GM12878 (cell line): ENCODE results near the gene COL15A1. TPM values are rescaled to one million over a fixed set of nuclear protein-coding genes. Genes with fewer than 3 reads are reported as not detected.

ENCODE experiments used
- ATAC-seq: fragments of 200-7000 bp; cut with Tn5 transposase; 3 replicates; pipeline ENCODE4 v1.9.1; 2020; ENCODE audit warnings: mild to moderate bottlenecking, moderate library complexity
- BruUV-seq: library from RNA; stranded (reverse); fragments of 400-500 nt; replicated peaks from 2 replicates; lab custom pipeline; 2021; lab: Mats Ljungman, UMichigan
- CTCF ChIA-PET: fragments of 300-600 bp; sonication (Branson Sonifier 250); formaldehyde crosslinking; extraction: SDS; loops from one replicate; lab custom pipeline; 2021; ENCODE audit warnings: inconsistent platforms; lab: Yijun Ruan, JAX
- POLR2A ChIA-PET: fragments of 350-600 bp; formaldehyde crosslinking; extraction: SDS; loops from one replicate; lab custom pipeline; 2021; ENCODE audit warnings: inconsistent platforms; lab: Charles Lee
- RAD21 ChIA-PET: fragments of 300-600 bp; sonication (Branson Sonifier 250); formaldehyde crosslinking; loops from one replicate; lab custom pipeline; 2023; ENCODE audit warnings: antibody characterized with exemption; ENCODE audit not compliant: unreplicated experiment; lab: Charles Lee
- SMC1A ChIA-PET: fragments of 300-600 bp; sonication (Branson Sonifier 250); formaldehyde crosslinking; loops from one replicate; lab custom pipeline; 2023; ENCODE audit not compliant: unreplicated experiment, uncharacterized antibody; lab: Charles Lee
- DNase-seq: peaks from one replicate; pipeline ENCODE4 v3.0.0-alpha.2; 2011; ENCODE audit warnings: low read depth, low spot score
- FAIRE-seq: peaks from 3 replicates; lab custom pipeline; 2011; peaks lifted over from hg19 to GRCh38; lab: Jason Lieb, UNC
- H2AFZ ChIP-seq: 2 replicates; pipeline ENCODE4 v1.6.0; 2011; ENCODE audit warnings: low read depth, low read length, control low read depth; ENCODE audit not compliant: control insufficient read depth
- H3K27ac ChIP-seq: 2 replicates; pipeline ENCODE4 v1.5.1; 2011; ENCODE audit warnings: control low read depth; ENCODE audit not compliant: control insufficient read depth, insufficient read depth
- H3K27me3 ChIP-seq, 2 experiments: replicated peaks in 1 of 2; 2 replicates each; pipeline versions ENCODE4 v1.6.0 to v1.6.1; 2011; ENCODE audit warnings: low read length in 1 of 2; ENCODE audit not compliant: control insufficient read depth in 2 of 2, insufficient read depth in 2 of 2
- H3K36me3 ChIP-seq, 2 experiments: 2 replicates each; pipeline ENCODE4 v1.5.1; 2011; ENCODE audit warnings: low read length in 1 of 2; ENCODE audit not compliant: control insufficient read depth in 2 of 2, insufficient read depth in 2 of 2
- H3K4me1 ChIP-seq: 2 replicates; pipeline ENCODE4 v1.6.1; 2011; ENCODE audit warnings: mild to moderate bottlenecking, low read length, moderate library complexity, mixed read lengths; ENCODE audit not compliant: control insufficient read depth, insufficient read depth
- H3K4me2 ChIP-seq: 2 replicates; pipeline ENCODE4 v1.6.0; 2011; ENCODE audit warnings: control low read depth; ENCODE audit not compliant: control insufficient read depth, insufficient read depth
- H3K4me3 ChIP-seq: fragments of 200-600 bp; sonication (generic); 2 replicates; pipeline ENCODE4 v1.5.1; 2016
- H3K79me2 ChIP-seq: 2 replicates; pipeline ENCODE4 v1.6.0; 2011; ENCODE audit warnings: low read length; ENCODE audit not compliant: control insufficient read depth, insufficient read depth
- H3K9ac ChIP-seq: 2 replicates; pipeline ENCODE4 v1.8.0; 2011; ENCODE audit warnings: low read length, control low read depth, mixed read lengths; ENCODE audit not compliant: control insufficient read depth, insufficient read depth
- H3K9me3 ChIP-seq: replicated peaks from 3 replicates; pipeline ENCODE4 v1.5.1; 2011; ENCODE audit warnings: mild to moderate bottlenecking, low read length; ENCODE audit not compliant: control insufficient read depth, insufficient read depth
- H4K20me1 ChIP-seq: 2 replicates; pipeline ENCODE4 v1.6.0; 2011; ENCODE audit not compliant: control insufficient read depth, insufficient read depth
- ATF7 ChIP-seq: fragments of 450-650 bp; IDR thresholded peaks from 2 replicates; pipeline ENCODE4 v1.6.1; 2016; ENCODE audit warnings: low read depth, mild to moderate bottlenecking
- CBX3 ChIP-seq: fragments of 200-600 bp; sonication (generic); IDR thresholded peaks from 2 replicates; pipeline ENCODE4 v1.6.1; 2016; ENCODE audit warnings: low read depth, borderline replicate concordance
- CBX5 ChIP-seq: sonication (generic); IDR thresholded peaks from 2 replicates; pipeline ENCODE4 v1.6.1; 2016; ENCODE audit warnings: low read depth, moderate library complexity, mild to moderate bottlenecking, inconsistent platforms
- FOXK2 ChIP-seq: fragments of 450-650 bp; IDR thresholded peaks from 2 replicates; pipeline ENCODE4 v1.6.1; 2017; ENCODE audit warnings: mild to moderate bottlenecking, moderate library complexity
- GATAD2B ChIP-seq: fragments of 450-650 bp; conservative IDR thresholded peaks from 2 replicates; pipeline ENCODE4 v1.6.1; 2017; ENCODE audit warnings: low read depth, mild to moderate bottlenecking, moderate library complexity
- HDAC2 ChIP-seq: fragments of 200-600 bp; sonication (generic); IDR thresholded peaks from 2 replicates; pipeline ENCODE4 v1.6.1; 2017
- KLF5 ChIP-seq: fragments of 450-650 bp; IDR thresholded peaks from 2 replicates; pipeline ENCODE4 v1.6.1; 2014; ENCODE audit warnings: mild to moderate bottlenecking; ENCODE audit not compliant: partially characterized antibody
- NR2C1 ChIP-seq: fragments of 450-650 bp; IDR thresholded peaks from 2 replicates; pipeline ENCODE4 v1.6.1; 2017; ENCODE audit warnings: antibody characterized with exemption, mild to moderate bottlenecking, moderate library complexity
- PAX8 ChIP-seq: fragments of 450-650 bp; IDR thresholded peaks from 2 replicates; pipeline ENCODE4 v1.6.1; 2017; ENCODE audit warnings: mild to moderate bottlenecking, moderate library complexity
- RBBP5 ChIP-seq: fragments of 200-600 bp; sonication (generic); conservative IDR thresholded peaks from 2 replicates; pipeline ENCODE4 v1.6.1; 2016
- SMAD1 ChIP-seq: fragments of 450-650 bp; IDR thresholded peaks from 2 replicates; pipeline ENCODE4 v1.6.1; 2018; ENCODE audit warnings: mild to moderate bottlenecking, low read depth; ENCODE audit not compliant: partially characterized antibody
- STAT1 ChIP-seq: fragments of 450-650 bp; conservative IDR thresholded peaks from 2 replicates; pipeline ENCODE4 v1.6.1; 2014; ENCODE audit warnings: antibody characterized with exemption, mild to moderate bottlenecking
- TBL1XR1 ChIP-seq: IDR thresholded peaks from 2 replicates; pipeline ENCODE4 v1.6.1; 2012; ENCODE audit warnings: low read depth, low read length, improper control_type of control experiment
- ZBED1 ChIP-seq: IDR thresholded peaks from 2 replicates; pipeline ENCODE4 v1.6.1; 2016; ENCODE audit warnings: borderline replicate concordance
- WGBS: methylation state at CpG from one replicate; pipeline ENCODE4 v1.1.6; 2016; ENCODE audit warnings: low lambda C conversion rate; ENCODE audit not compliant: insufficient replicate concordance, insufficient coverage; ENCODE audit errors: missing lambda C conversion rate; 5-methylcytosine and 5-hydroxymethylcytosine counted together
- in situ Hi-C: fragments of 300-500 bp; cut with MboI; formaldehyde crosslinking; loops from 9 replicates; pipeline ENCODE4 v1.14.3; 2018; ENCODE audit warnings: mixed read lengths
- intact Hi-C: fragments of 100-400 bp; cut with micrococcal nuclease; formaldehyde crosslinking; loops from one replicate; pipeline ENCODE4 v1.14.2; 2022; ENCODE audit not compliant: unreplicated experiment
- polyA plus RNA-seq, 11 experiments: library from polyadenylated mRNA; depleted of rRNA in 4 of 11; unstranded in 6 of 11; stranded (reverse) in 5 of 11; fragments of >200 nt; fragmentation: Nextera tagmentation in 4 of 11; fragmentation: Illumina TruSeq in 1 of 11; extraction: Ambion mirVana in 4 of 11; extraction: Trizol in 1 of 11; gene quantifications; 1 replicate in 1 of 11; 2 replicates in 10 of 11; pipeline versions ENCODE4 v1.2.1 to v1.2.3, GENCODE V29; 2011 to 2016; ENCODE audit warnings: inconsistent platforms in 2 of 11, missing spikeins in 2 of 11, low read depth in 1 of 11
- total RNA-seq, 4 experiments: library from RNA; depleted of rRNA in 3 of 4; stranded (reverse); fragments of >200 nt in 3 of 4; fragmentation: Illumina TruSeq in 1 of 4; extraction: Trizol in 1 of 4; gene quantifications; 2 replicates each; pipeline versions ENCODE4 v1.2.1 to v1.2.3, GENCODE V29; 2013 to 2021
- TF ChIP-seq, protein P1 (sequence below): IDR thresholded peaks from 2 replicates; pipeline ENCODE4 v1.6.1; 2012; ENCODE audit warnings: mild to moderate bottlenecking, low read depth, low read length
- TF ChIP-seq, protein P2 (sequence below): IDR thresholded peaks from 2 replicates; pipeline ENCODE4 v1.6.1; 2011; ENCODE audit warnings: low read depth, low read length, improper control_type of control experiment, borderline replicate concordance
- TF ChIP-seq, protein P3 (sequence below): IDR thresholded peaks from 2 replicates; pipeline ENCODE4 v1.6.1; 2012; ENCODE audit warnings: low read depth, low read length, improper control_type of control experiment

The COL15A1 gene
- total and polyA plus RNA-seq, 10 of the 15 experiments (the other 5 are each of a cell fraction or from before 2014, with no cell fraction given), result 0.01 to 0.28 (median 0.06) TPM; not detected in 2

DNA sequence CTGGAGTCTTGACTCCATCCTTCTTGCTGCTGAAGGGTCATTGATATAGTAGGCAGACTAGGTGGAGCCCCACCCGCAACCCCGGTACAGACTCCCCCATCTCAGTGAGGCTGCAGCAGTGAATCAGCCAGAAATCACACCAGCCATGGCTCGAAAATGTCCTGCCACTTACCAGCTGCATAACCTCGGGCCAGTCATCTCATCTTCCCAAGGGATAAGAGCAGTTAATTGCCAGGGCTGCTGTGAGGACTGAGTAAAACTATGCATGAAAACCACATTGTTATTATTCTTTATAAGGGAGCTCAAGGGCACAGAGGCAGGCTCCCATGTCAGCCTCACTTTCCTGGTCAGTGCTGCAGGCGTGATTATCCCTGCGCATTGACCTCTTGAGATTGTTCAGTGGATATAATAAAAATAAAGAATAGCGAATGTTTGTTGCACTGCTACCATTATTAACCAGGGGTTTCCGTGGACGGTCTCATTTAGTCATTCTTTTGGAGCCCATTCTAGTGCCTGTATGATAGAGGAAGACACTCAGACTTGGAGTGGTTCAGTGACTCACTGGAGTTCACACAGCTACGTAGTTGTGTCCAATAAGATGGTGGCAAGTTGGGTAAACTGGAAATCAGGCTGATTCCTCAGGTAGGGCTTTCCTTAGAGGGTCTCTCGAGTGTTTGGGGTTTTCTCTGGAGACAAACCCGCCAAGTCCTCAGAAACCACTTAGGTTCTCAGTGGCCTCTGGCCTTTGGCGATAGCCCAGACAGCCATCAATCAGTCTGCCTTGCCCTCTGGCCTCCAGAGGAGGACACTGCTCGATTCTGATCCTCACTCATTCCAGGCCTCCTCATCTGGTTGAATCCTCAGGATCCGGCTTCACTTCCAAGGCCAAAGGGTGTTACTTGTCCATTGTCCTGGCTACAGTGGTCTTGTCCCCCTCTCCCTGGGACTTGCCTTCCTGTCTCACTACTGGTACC, 39.9 kb downstream of the COL15A1 start:
- intact Hi-C loops (no loop called here), in situ Hi-C loops (no loop called here)
- H3K79me2 ChIP-seq, result no peaks in the 10 kb centered on the region
- BruUV-seq, result no TSS peak
- no peaks in the 10 kb centered on the region for H3K27me3 ChIP-seq
- no peak for TF ChIP-seq RBBP5
- TF ChIP-seq NR2C1, result no peak
- TF ChIP-seq, protein P1, sequence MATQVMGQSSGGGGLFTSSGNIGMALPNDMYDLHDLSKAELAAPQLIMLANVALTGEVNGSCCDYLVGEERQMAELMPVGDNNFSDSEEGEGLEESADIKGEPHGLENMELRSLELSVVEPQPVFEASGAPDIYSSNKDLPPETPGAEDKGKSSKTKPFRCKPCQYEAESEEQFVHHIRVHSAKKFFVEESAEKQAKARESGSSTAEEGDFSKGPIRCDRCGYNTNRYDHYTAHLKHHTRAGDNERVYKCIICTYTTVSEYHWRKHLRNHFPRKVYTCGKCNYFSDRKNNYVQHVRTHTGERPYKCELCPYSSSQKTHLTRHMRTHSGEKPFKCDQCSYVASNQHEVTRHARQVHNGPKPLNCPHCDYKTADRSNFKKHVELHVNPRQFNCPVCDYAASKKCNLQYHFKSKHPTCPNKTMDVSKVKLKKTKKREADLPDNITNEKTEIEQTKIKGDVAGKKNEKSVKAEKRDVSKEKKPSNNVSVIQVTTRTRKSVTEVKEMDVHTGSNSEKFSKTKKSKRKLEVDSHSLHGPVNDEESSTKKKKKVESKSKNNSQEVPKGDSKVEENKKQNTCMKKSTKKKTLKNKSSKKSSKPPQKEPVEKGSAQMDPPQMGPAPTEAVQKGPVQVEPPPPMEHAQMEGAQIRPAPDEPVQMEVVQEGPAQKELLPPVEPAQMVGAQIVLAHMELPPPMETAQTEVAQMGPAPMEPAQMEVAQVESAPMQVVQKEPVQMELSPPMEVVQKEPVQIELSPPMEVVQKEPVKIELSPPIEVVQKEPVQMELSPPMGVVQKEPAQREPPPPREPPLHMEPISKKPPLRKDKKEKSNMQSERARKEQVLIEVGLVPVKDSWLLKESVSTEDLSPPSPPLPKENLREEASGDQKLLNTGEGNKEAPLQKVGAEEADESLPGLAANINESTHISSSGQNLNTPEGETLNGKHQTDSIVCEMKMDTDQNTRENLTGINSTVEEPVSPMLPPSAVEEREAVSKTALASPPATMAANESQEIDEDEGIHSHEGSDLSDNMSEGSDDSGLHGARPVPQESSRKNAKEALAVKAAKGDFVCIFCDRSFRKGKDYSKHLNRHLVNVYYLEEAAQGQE, result no peak
- TF ChIP-seq ZBED1, result no peak
- TF ChIP-seq SMAD1, result no peak
- TF ChIP-seq KLF5, result no peak
- TF ChIP-seq, protein P2, sequence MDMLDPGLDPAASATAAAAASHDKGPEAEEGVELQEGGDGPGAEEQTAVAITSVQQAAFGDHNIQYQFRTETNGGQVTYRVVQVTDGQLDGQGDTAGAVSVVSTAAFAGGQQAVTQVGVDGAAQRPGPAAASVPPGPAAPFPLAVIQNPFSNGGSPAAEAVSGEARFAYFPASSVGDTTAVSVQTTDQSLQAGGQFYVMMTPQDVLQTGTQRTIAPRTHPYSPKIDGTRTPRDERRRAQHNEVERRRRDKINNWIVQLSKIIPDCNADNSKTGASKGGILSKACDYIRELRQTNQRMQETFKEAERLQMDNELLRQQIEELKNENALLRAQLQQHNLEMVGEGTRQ, result no peak
- TF ChIP-seq PAX8, result no peak
- no peak for TF ChIP-seq CBX3
- TF ChIP-seq TBL1XR1, result no peak
- no peak for TF ChIP-seq STAT1
- TF ChIP-seq CBX5, result no peak
- no peak for TF ChIP-seq FOXK2
- TF ChIP-seq ATF7, result no peak
- no peak for TF ChIP-seq GATAD2B
- TF ChIP-seq, protein P3, sequence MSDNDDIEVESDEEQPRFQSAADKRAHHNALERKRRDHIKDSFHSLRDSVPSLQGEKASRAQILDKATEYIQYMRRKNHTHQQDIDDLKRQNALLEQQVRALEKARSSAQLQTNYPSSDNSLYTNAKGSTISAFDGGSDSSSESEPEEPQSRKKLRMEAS, result no peak
- no peak for TF ChIP-seq HDAC2
- H3K36me3 ChIP-seq, result no peaks in the 10 kb centered on the region
- no peaks in the 10 kb centered on the region for H3K4me1 ChIP-seq
- 25% methylated on average over 15 of the region's 15 CpGs for WGBS
- H3K27ac ChIP-seq, result no peak overlapping the region
- no peak for ATAC-seq
- FAIRE-seq, result no peak
- H3K4me3 ChIP-seq, result no peak overlapping the region
- RAD21 ChIA-PET, result interaction anchor here (0.7 kb wide), 1 partner anchor 158 kb away, joined by 3 read pairs; no protein-coding TSS in a partner anchor
- no peaks in the 10 kb centered on the region for H3K9me3 ChIP-seq
- H3K4me2 ChIP-seq, result no peak overlapping the region
- SMC1A ChIA-PET, result no interaction called here
- no peak overlapping the region for H3K9ac ChIP-seq
- H4K20me1 ChIP-seq, result no peaks in the 10 kb centered on the region
- CTCF ChIA-PET, result interaction anchor here (0.8 to 1.1 kb wide), 2 partner anchors 15 to 157 kb away, joined by 3 to 4 read pairs; no protein-coding TSS in a partner anchor
- H2AFZ ChIP-seq, result no peak overlapping the region
- no peak for DNase-seq
- POLR2A ChIA-PET, result no interaction called here
